Smooth muscle cell of trachea (primary cell): ENCODE measurements around the gene ITGAV. TPM values are rescaled to one million over a fixed set of nuclear protein-coding genes. Genes with fewer than 3 reads are reported as not detected.

Experiments
- total RNA-seq: library from RNA; depleted of rRNA; stranded (reverse); fragments of >200 nt; gene quantifications from 2 replicates; pipeline ENCODE4 v1.2.1, GENCODE V29; 2014

ITGAV gene
- 95.0 and 135 TPM in 2 replicates for total RNA-seq

GRCh38 chr2:186589612-186590349 lies at the start of gene ITGAV:
TSS of gene ITGAV (plus strand) at chr2:186590056. CDS start at chr2:186590339, 283 bp downstream.

Other genes with a start within 250 kb of the ITGAV start
- gene ZC3H15, start 103.8 kb upstream of the ITGAV start, total RNA-seq: 56.2 and 93.1 TPM in 2 replicates
- 29.1 and 46.1 TPM in 2 replicates for gene FAM171B, start 104.0 kb downstream of the ITGAV start, total RNA-seq